Cardiac muscle cell (in vitro differentiated cells and primary cell): ENCODE data around the gene ZSCAN10. TPM values are rescaled to one million over a fixed set of nuclear protein-coding genes. Genes with fewer than 3 reads are reported as not detected.

Experiments
- DNase-seq, 2 donors: peaks; one replicate each; pipeline versions ENCODE4 v3.0.0 to v3.0.0-alpha.2; 2010 to 2017; ENCODE audit warnings: low read depth in 1 of 2, low spot score in 1 of 2
- H3K27ac ChIP-seq: fragments of 200-600 bp; sonication (generic); 2 replicates; pipeline ENCODE4 v1.5.1; 2016
- H3K27me3 ChIP-seq: fragments of 200-600 bp; sonication (generic); 2 replicates; pipeline ENCODE4 v1.6.0; 2016; ENCODE audit warnings: control low read depth
- H3K36me3 ChIP-seq: fragments of 200-600 bp; sonication (generic); 2 replicates; pipeline ENCODE4 v1.5.1; 2016; ENCODE audit warnings: control low read depth
- H3K4me1 ChIP-seq: fragments of 200-600 bp; sonication (generic); 2 replicates; pipeline ENCODE4 v1.8.1; 2017; ENCODE audit warnings: low read depth, mild to moderate bottlenecking, mixed run types
- H3K4me3 ChIP-seq: fragments of 200-600 bp; sonication (generic); 2 replicates; pipeline ENCODE4 v1.5.1; 2016; ENCODE audit warnings: mild to moderate bottlenecking
- H3K9me3 ChIP-seq: fragments of 200-600 bp; sonication (generic); 2 replicates; pipeline ENCODE4 v1.5.1; 2017; ENCODE audit warnings: low read depth, mild to moderate bottlenecking, control low read depth
- polyA plus RNA-seq: library from polyadenylated mRNA; unstranded; fragments of >200 nt; fragmentation: Nextera tagmentation; extraction: Ambion mirVana; gene quantifications from 2 replicates; pipeline ENCODE4 v1.2.1, GENCODE V29; 2016
- total RNA-seq: library from RNA; depleted of rRNA; stranded (reverse); fragments of >200 nt; gene quantifications from 2 replicates; pipeline ENCODE4 v1.2.3, GENCODE V29; 2016
- TF ChIP-seq, protein P1 (sequence below): IDR thresholded peaks from 2 replicates; pipeline ENCODE4 v1.5.1; 2012; ENCODE audit warnings: low read depth, mild to moderate bottlenecking, low read length

Gene ZSCAN10
- total and polyA plus RNA-seq, 2 experiments from 2014 or later, result 0.42 TPM; not detected in 1

DNA sequence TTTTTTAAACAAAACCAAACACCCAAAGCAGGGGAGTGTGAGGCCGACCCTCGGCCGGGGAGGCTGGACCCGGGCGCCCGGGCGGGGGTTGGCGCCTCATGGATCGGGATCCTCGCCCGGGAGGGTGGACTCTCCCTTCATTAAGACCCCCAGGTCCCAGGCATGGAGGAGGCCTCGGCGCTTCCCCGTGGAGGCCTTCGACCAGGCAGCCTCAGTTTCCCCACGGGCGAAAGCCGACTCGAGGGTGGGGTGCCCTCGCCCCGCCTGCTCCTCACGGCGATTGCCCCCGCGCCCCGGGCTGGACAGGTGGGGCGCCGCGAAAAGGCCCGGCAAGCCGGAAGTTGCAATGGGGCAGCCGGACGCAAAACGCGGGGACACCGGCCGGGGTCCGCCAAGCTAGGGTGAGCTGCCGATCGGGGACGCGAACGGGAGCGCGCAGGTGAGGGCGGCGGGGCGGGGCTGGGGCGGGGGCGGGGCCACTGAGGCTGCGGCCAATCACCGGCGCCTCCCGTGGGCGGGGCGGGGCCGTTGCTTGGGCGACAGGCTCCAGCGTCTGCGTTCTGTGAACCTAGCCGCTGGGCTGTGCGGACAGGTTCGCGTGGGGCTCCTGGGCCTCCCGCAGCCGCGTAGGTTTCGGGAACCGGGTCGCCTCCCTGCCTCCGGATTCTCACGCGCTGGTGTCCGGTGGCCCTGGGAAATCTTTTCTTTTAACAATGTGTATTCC lies 7.3 kb upstream of the ZSCAN10 start:
- Histone ChIP-seq H3K4me3 (peak overlapping the region; percentile 59), H3K4me1 (no peaks in the 10 kb centered on the region), H3K9me3 (no peaks in the 10 kb centered on the region), H3K27me3 (no peaks in the 10 kb centered on the region), H3K27ac (peak overlapping the region; percentile 13), H3K36me3 (no peaks in the 10 kb centered on the region)
- TF ChIP-seq, protein P1, sequence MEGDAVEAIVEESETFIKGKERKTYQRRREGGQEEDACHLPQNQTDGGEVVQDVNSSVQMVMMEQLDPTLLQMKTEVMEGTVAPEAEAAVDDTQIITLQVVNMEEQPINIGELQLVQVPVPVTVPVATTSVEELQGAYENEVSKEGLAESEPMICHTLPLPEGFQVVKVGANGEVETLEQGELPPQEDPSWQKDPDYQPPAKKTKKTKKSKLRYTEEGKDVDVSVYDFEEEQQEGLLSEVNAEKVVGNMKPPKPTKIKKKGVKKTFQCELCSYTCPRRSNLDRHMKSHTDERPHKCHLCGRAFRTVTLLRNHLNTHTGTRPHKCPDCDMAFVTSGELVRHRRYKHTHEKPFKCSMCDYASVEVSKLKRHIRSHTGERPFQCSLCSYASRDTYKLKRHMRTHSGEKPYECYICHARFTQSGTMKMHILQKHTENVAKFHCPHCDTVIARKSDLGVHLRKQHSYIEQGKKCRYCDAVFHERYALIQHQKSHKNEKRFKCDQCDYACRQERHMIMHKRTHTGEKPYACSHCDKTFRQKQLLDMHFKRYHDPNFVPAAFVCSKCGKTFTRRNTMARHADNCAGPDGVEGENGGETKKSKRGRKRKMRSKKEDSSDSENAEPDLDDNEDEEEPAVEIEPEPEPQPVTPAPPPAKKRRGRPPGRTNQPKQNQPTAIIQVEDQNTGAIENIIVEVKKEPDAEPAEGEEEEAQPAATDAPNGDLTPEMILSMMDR, result no peak
- peak; percentile 95 for DNase-seq

DNA sequence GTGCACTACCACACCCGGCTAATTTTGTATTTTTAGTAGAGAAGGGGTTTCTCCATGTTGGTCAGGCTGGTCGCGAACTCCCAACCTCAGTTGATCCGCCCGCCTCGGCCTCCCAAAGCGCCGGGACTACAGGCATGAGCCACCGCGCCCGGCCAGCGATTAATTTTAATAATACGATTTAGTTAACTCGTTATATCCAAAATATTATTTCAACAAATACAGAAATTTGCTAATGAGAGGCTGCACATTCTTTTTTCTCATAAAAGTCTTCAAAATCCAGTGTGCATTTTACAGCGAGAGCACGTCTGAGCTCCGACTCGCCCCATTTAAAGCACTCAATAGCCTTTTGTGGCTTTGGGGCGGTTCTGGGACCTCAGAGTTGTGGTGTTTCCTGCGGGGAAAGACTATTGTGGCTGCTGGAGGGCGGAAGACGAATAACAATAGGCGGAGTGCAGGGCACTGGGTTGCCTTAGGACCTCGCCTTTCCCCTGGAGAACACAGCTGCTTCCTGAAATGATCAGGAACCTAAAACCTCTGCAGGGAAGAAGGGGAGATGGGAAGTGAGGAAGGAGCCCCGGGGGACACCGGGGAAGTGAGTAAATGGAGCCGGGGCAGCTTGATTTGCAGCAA lies 2.9 kb upstream of the ZSCAN10 start:
- DNase-seq, result no peak
- H3K27ac ChIP-seq, result no peak overlapping the region
- peaks cover 18% of the 10 kb centered on the region for H3K27me3 ChIP-seq
- no peak overlapping the region for H3K4me3 ChIP-seq
- H3K36me3 ChIP-seq, result no peaks in the 10 kb centered on the region
- peaks cover 5% of the 10 kb centered on the region for H3K4me1 ChIP-seq
- no peaks in the 10 kb centered on the region for H3K9me3 ChIP-seq
- TF ChIP-seq, protein P1, result no peak

DNA sequence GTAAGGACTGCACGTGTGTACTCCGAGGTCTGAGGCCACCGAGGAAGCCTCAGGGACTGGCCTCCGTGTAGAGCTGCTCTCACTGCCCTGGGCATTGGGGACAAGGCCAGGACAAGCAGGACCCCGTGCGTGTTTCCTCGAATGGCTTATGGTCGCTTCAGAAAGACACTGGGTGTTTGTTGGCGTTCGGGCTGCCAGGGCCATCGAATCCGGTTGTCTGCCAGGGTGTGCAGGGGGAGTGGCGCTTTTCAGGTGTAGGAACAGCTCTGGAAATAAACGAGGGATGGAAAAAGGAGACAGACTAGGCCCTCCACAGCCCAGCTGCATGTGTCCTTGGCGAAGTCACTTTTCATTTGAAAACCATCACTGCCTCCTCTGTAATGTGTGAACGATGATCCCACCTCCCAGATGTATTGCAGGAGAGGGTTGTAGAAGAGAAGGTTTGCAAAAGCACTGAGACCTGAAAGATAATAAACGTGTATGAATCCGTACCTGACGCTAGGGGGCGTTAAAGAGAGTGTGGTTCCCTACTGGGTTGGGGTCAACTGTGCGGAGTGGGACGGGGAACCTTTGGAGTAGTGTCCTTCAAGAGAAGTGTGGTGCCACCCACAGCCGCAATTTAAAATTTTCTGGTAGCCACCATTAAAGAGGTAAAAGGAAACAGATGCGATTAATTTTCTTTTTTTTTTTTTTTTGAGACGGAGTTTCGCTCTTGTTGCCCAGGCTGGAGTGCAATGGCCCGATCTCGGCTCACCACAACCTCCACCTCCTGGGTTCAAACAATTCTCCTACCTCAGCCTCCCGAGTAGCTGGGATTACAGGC lies 2.1 kb upstream of the ZSCAN10 start:
- no peaks in the 10 kb centered on the region for H3K9me3 ChIP-seq
- no peak overlapping the region for H3K4me3 ChIP-seq
- TF ChIP-seq, protein P1, result peak; percentile 57
- H3K4me1 ChIP-seq, result peaks cover 5% of the 10 kb centered on the region
- no peak overlapping the region for H3K27ac ChIP-seq
- peak; percentile 42 to 71 for DNase-seq
- peaks cover 18% of the 10 kb centered on the region for H3K27me3 ChIP-seq
- no peaks in the 10 kb centered on the region for H3K36me3 ChIP-seq

DNA sequence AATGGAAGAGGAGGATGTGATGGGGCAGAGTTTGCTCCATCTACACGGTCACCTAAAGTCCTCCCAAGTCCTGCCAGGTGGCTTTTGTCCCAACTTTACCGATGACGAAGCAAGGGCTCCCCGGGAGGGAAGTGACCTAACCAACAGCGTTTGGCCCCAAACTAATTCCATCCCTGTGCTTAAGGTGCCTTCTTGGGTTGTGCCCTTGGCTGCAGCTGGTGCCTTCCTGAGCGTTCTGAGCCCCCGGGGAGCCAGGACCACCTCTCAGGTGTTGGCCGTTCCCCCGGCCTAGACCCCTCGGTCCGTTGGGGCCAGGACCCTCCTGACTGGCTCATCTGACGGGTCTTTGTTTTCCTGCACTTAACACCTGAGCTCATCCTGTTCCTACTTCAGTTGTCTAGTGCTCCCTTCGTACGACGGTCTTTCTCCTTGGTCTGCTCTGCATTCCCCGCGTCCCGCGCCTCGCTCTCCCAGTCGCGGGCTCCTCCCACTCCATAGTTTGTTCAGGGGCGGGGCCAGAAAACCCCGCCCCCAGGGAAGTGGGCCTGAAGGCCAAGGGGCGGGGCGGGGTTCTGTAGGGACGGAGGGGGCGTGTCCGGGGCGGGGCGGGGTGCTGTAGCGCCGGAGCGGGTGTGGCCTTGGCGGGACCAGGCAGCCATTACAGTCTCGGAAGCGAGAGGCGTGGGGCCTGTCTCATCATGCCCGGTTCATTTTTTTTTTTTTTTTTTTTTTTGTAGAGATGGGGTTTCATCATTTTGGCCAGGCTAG lies 822 bp upstream of the ZSCAN10 start:
- no peak overlapping the region for H3K27ac ChIP-seq
- no peaks in the 10 kb centered on the region for H3K36me3 ChIP-seq
- H3K4me1 ChIP-seq, result peaks cover 5% of the 10 kb centered on the region
- TF ChIP-seq, protein P1, result no peak
- peak; percentile 93 to 97 for DNase-seq
- no peaks in the 10 kb centered on the region for H3K9me3 ChIP-seq
- H3K4me3 ChIP-seq, result peak overlapping the region; percentile 15
- peaks cover 18% of the 10 kb centered on the region for H3K27me3 ChIP-seq

DNA sequence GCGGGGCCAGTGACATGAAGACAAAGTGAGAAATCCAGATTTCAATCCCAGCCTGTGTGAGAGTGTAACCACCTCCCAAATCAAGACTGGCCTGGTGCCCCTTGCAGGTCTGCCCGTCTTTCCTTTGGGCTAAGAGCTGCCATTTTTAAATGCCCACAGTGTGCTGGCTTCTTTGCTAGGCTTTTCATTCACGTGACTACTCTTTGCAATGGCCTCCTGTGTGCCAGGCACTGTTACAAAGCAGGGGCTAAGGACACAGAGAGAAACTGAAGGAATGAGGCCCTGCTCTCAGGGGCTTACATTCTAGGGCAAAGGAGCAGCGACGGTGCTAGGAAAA lies 269 bp upstream of the ZSCAN10 start:
- H3K27me3 ChIP-seq, result peaks cover 18% of the 10 kb centered on the region
- no peaks in the 10 kb centered on the region for H3K36me3 ChIP-seq
- DNase-seq, result no peak
- H3K4me1 ChIP-seq, result peaks cover 5% of the 10 kb centered on the region
- H3K9me3 ChIP-seq, result no peaks in the 10 kb centered on the region
- peak overlapping the region; percentile 15 for H3K4me3 ChIP-seq
- no peak overlapping the region for H3K27ac ChIP-seq
- TF ChIP-seq, protein P1, result no peak
